GM12891 (cell line): ENCODE results near the gene CFAP58.

Source experiments
- PAX5 ChIP-seq: IDR thresholded peaks from 2 replicates; pipeline ENCODE4 v1.6.1; 2011; ENCODE audit warnings: low read length, moderate library complexity, mild to moderate bottlenecking; ENCODE audit not compliant: insufficient read depth, severe bottlenecking
- POLR2A ChIP-seq: IDR thresholded peaks from 2 replicates; pipeline ENCODE4 v1.6.1; 2011; ENCODE audit warnings: low read depth, low read length, control low read depth
- POLR2AphosphoS5 ChIP-seq: IDR thresholded peaks from 2 replicates; pipeline ENCODE4 v1.6.1; 2011; ENCODE audit warnings: low read depth, low read length, control low read depth
- POU2F2 ChIP-seq: IDR thresholded peaks from 2 replicates; pipeline ENCODE4 v1.6.1; 2011; ENCODE audit warnings: low read depth, mild to moderate bottlenecking, control low read depth, low read length, moderate library complexity
- SPI1 ChIP-seq: IDR thresholded peaks from 2 replicates; pipeline ENCODE4 v1.6.1; 2011; ENCODE audit warnings: low read depth, low read length, control low read depth
- TAF1 ChIP-seq: IDR thresholded peaks from 2 replicates; pipeline ENCODE4 v1.6.1; 2011; ENCODE audit warnings: low read depth, low read length, control low read depth

DNA sequence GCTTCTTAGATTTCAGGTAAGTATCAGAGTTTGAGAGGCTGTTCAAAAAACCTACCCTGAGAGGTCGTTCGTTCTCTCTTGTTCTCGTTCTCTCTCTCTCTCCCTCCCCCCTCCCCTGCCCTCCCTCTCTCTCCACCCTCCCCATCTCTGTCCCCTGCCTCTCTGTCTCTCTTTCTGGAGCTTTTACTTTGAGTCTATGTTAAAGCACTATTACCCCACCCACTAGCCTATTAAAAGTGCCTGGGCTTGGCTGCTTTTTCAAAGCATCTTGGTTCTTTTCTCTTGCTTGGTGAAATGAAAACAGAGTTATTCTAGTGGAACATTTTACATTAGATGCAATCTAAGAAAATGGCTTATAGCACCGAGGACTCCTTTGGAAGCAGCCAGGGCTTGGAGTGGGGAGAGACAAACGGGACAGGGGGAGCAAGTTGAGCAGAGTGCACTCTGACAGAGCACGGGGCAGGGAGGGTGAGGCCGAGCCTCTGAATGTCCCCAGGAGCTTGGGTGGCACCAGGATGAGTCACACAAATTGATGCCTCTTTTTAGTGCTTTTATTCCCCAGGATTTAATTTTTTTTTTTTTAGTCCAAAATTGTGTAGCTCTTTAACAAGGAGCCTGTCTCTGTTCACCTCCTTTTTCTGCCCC, 134.3 kb downstream of the CFAP58 start:
- TF ChIP-seq POLR2A, result no peak
- no peak for TF ChIP-seq PAX5
- no peak for TF ChIP-seq POLR2AphosphoS5
- no peak for TF ChIP-seq TAF1
- TF ChIP-seq SPI1, result no peak
- no peak for TF ChIP-seq POU2F2
